K562 (cell line): ENCODE results near the gene TVP23A. TPM values are rescaled to one million over a fixed set of nuclear protein-coding genes. Genes with fewer than 3 reads are reported as not detected.

Experiments
- ATAC-seq: fragments of 200-7000 bp; cut with Tn5 transposase; 3 replicates; pipeline ENCODE4 v1.9.1; 2020; ENCODE audit warnings: moderate library complexity
- BruUV-seq: library from RNA; stranded (reverse); fragments of 400-500 nt; replicated peaks from 2 replicates; lab custom pipeline; 2021; lab: Mats Ljungman, UMichigan
- CTCF ChIA-PET: fragments of 300-600 bp; formaldehyde crosslinking; extraction: SDS; loops from one replicate; lab custom pipeline; 2021; ENCODE audit warnings: low intra/inter-chr PET ratio; lab: Yijun Ruan, JAX
- POLR2A ChIA-PET: fragments of 300-600, 350-650 bp; sonication (Branson Sonifier 250); formaldehyde crosslinking; extraction: SDS; loops from one replicate; lab custom pipeline; 2021; ENCODE audit warnings: antibody characterized with exemption, inconsistent platforms; lab: Yijun Ruan, JAX
- DNase-seq, 4 experiments: peaks; one replicate each; pipeline versions ENCODE4 v3.0.0 to v3.0.0-alpha.2; 2011 to 2018; ENCODE audit warnings: low spot score in 3 of 4, mixed read lengths in 3 of 4; ENCODE audit errors: extremely low read depth in 1 of 4
- FAIRE-seq: peaks from 2 replicates; lab custom pipeline; 2011; peaks lifted over from hg19 to GRCh38; lab: Jason Lieb, UNC
- H2AFZ ChIP-seq: 2 replicates; pipeline ENCODE4 v1.6.0; 2011; ENCODE audit warnings: low read depth, low read length, control low read depth, inconsistent platforms
- H3K27ac ChIP-seq: fragments of 200-600 bp; 3 replicates; pipeline ENCODE4 v1.8.0; 2011; ENCODE audit warnings: low read depth, mild to moderate bottlenecking, control low read depth, inconsistent platforms, low read length, moderate library complexity, mixed read lengths; ENCODE audit errors: extremely low read depth
- H3K27me3 ChIP-seq, 2 experiments: fragments of 300-600 bp in 1 of 2; 2 replicates in 1 of 2; 3 replicates in 1 of 2; pipeline versions ENCODE4 v1.6.0 to v1.8.0; 2011; ENCODE audit warnings: inconsistent platforms in 2 of 2, low read length in 2 of 2, mild to moderate bottlenecking in 1 of 2, mixed read lengths in 1 of 2, moderate library complexity in 1 of 2; ENCODE audit not compliant: control insufficient read depth in 2 of 2, insufficient read depth in 2 of 2
- H3K36me3 ChIP-seq: fragments of 300-600 bp; 3 replicates; pipeline ENCODE4 v1.8.0; 2011; ENCODE audit warnings: mild to moderate bottlenecking, low read length, inconsistent platforms; ENCODE audit not compliant: control insufficient read depth, insufficient read depth
- H3K4me1 ChIP-seq, 2 experiments: fragments of 200-600 bp in 1 of 2; replicated peaks in 1 of 2; 2 replicates in 1 of 2; 3 replicates in 1 of 2; pipeline versions ENCODE4 v1.5.1 to v1.8.0; 2011; ENCODE audit warnings: inconsistent platforms in 2 of 2, low read length in 2 of 2, mild to moderate bottlenecking in 1 of 2, mixed read lengths in 1 of 2, moderate library complexity in 1 of 2; ENCODE audit not compliant: control insufficient read depth in 2 of 2, insufficient read depth in 2 of 2
- H3K4me2 ChIP-seq: 2 replicates; pipeline ENCODE4 v1.6.1; 2011; ENCODE audit warnings: low read length, control low read depth, inconsistent platforms, mixed read lengths; ENCODE audit not compliant: insufficient read depth
- H3K4me3 ChIP-seq: fragments of 200-600 bp; sonication (generic), shearing (Covaris generic); 2 replicates; pipeline ENCODE4 v1.5.1; 2016; ENCODE audit warnings: control low read depth, inconsistent platforms
- H3K79me2 ChIP-seq: fragments of 200-600 bp; 3 replicates; pipeline ENCODE4 v1.8.0; 2011; ENCODE audit warnings: low read length, inconsistent platforms; ENCODE audit not compliant: control insufficient read depth, insufficient read depth
- H3K9ac ChIP-seq, 2 experiments: 2 replicates each; pipeline versions ENCODE4 v1.6.0 to v1.6.1; 2011; ENCODE audit warnings: low read depth in 2 of 2, low read length in 2 of 2, control low read depth in 1 of 2, inconsistent platforms in 1 of 2, mild to moderate bottlenecking in 1 of 2, mixed read lengths in 1 of 2; ENCODE audit not compliant: insufficient read depth in 1 of 2
- H3K9me1 ChIP-seq: one replicate; pipeline ENCODE4 v1.6.0; 2011; ENCODE audit warnings: inconsistent platforms, mild to moderate bottlenecking, low read length, moderate library complexity; ENCODE audit not compliant: control insufficient read depth, insufficient read depth
- H3K9me3 ChIP-seq: replicated peaks from 2 replicates; pipeline ENCODE4 v1.5.1; 2011; ENCODE audit warnings: low read depth, low read length, inconsistent platforms; ENCODE audit not compliant: control insufficient read depth, insufficient read depth
- H4K20me1 ChIP-seq: replicated peaks from 2 replicates; pipeline ENCODE4 v1.6.1; 2011; ENCODE audit warnings: low read length, inconsistent platforms, mixed read lengths; ENCODE audit not compliant: control insufficient read depth, insufficient read depth
- CBX5 ChIP-seq: IDR thresholded peaks from 2 replicates; pipeline ENCODE4 v1.6.1; 2014; ENCODE audit warnings: low read depth, borderline replicate concordance
- CHD4 ChIP-seq: fragments of 200-600 bp; sonication (generic); IDR thresholded peaks from 3 replicates; pipeline ENCODE4 v1.6.1; 2012; ENCODE audit warnings: low read depth, mild to moderate bottlenecking, mixed read lengths, low read length, inconsistent platforms; ENCODE audit not compliant: insufficient read depth, insufficient replicate concordance, poor library complexity, severe bottlenecking
- EWSR1 ChIP-seq: fragments of 450-650 bp; IDR thresholded peaks from 2 replicates; pipeline ENCODE4 v1.6.1; 2018; ENCODE audit warnings: borderline replicate concordance, mild to moderate bottlenecking, low read depth, moderate library complexity; ENCODE audit not compliant: partially characterized antibody
- HMGXB4 ChIP-seq: sonication (generic); formaldehyde crosslinking; IDR thresholded peaks from 2 replicates; pipeline ENCODE4 v1.8.1; 2023; ENCODE audit warnings: mild to moderate bottlenecking, missing genetic modification reagents
- ILF3 ChIP-seq: fragments of 450-650 bp; IDR thresholded peaks from 2 replicates; pipeline ENCODE4 v1.6.1; 2018; ENCODE audit warnings: antibody characterized with exemption, mild to moderate bottlenecking, moderate library complexity, borderline replicate concordance
- RBM25 ChIP-seq: fragments of 200-400 bp; formaldehyde crosslinking; IDR thresholded peaks from 2 replicates; pipeline ENCODE4 v1.6.1; 2018; ENCODE audit warnings: low read length, low read depth, moderate library complexity; ENCODE audit not compliant: severe bottlenecking
- ZBTB17 ChIP-seq: fragments of 450-650 bp; formaldehyde crosslinking; IDR thresholded peaks from 2 replicates; pipeline ENCODE4 v1.4.0; 2020; ENCODE audit warnings: mild to moderate bottlenecking
- ZNF217 ChIP-seq: sonication (generic); formaldehyde crosslinking; IDR thresholded peaks from 2 replicates; pipeline ENCODE4 v1.8.0; 2022; ENCODE audit warnings: mild to moderate bottlenecking, missing genetic modification reagents
- ZNF766 ChIP-seq: fragments of 200-800 bp; sonication (Bioruptor generic); conservative IDR thresholded peaks from 2 replicates; pipeline ENCODE4 v1.6.1; 2016; ENCODE audit warnings: missing genetic modification characterization, missing compliant biosample characterization
- ZNF780A ChIP-seq: fragments of 250-450 bp; sonication (Bioruptor Pico); IDR thresholded peaks from 2 replicates; pipeline ENCODE4 v1.5.0; 2021; ENCODE audit warnings: mild to moderate bottlenecking
- WGBS: fragments of 100-300 bp; shearing (Covaris generic); methylation state at CpG from one replicate; pipeline ENCODE4 v1.1.6; 2016; ENCODE audit warnings: low coverage, mixed read lengths; ENCODE audit not compliant: insufficient coverage; ENCODE audit errors: missing lambda C conversion rate; 5-methylcytosine and 5-hydroxymethylcytosine counted together
- in situ Hi-C: fragments of 300-500 bp; cut with MboI; formaldehyde crosslinking; loops from 4 replicates; pipeline ENCODE4 v1.15.0; 2018; ENCODE audit warnings: inconsistent platforms, mixed read lengths
- intact Hi-C: fragments of 100-400 bp; cut with micrococcal nuclease; formaldehyde crosslinking; loops from 2 replicates; pipeline ENCODE4 v1.14.2; 2022
- polyA plus RNA-seq, 8 experiments: library from polyadenylated mRNA; depleted of rRNA in 4 of 8; stranded (reverse) in 5 of 8; unstranded in 3 of 8; fragments of >200 nt; fragmentation: Nextera tagmentation in 2 of 8; fragmentation: Illumina TruSeq in 1 of 8; extraction: Ambion mirVana in 2 of 8; extraction: Trizol in 1 of 8; gene quantifications; 2 replicates each; pipeline versions ENCODE4 v1.2.1 to v1.2.3, GENCODE V29; 2011 to 2014; ENCODE audit warnings: inconsistent platforms in 1 of 8, missing spikeins in 1 of 8
- total RNA-seq, 7 experiments: library from RNA; depleted of rRNA in 6 of 7; stranded (reverse); fragments of >200 nt in 6 of 7; fragmentation: Illumina TruSeq in 2 of 7; extraction: Trizol in 2 of 7; gene quantifications; 2 replicates each; pipeline versions ENCODE4 v1.2.1 to v1.2.3, GENCODE V29; 2011 to 2021; ENCODE audit warnings: low replicate concordance in 1 of 7
- TF ChIP-seq, protein P1 (sequence below): fragments of 250-450 bp; sonication (Bioruptor Pico); IDR thresholded peaks from 2 replicates; pipeline ENCODE4 v1.8.0; 2021; ENCODE audit warnings: mild to moderate bottlenecking, moderate library complexity

Gene TVP23A
- total and polyA plus RNA-seq, 9 of the 15 experiments (the other 6 are each of a cell fraction or from before 2014, with no cell fraction given), result 0.04 to 0.77 (median 0.10) TPM; not detected in 3

GRCh38 chr16:10813099-10813455, 5.5 kb downstream of the TVP23A start:
- BruUV-seq, result no TSS peak
- Histone ChIP-seq H3K4me3 (no peak overlapping the region), H2AFZ (no peak overlapping the region), H3K4me1 (peaks cover 0 to under 1% of the 10 kb centered on the region in 2 experiments; a peak in 1 of 5 replicates)
- CTCF ChIA-PET, result no interaction called here
- TF ChIP-seq RBM25, result peak; percentile 49
- no peak for TF ChIP-seq ZBTB17 (CRISPR knock-in tag)
- TF ChIP-seq, all 486 proteins: peak for 1
- Histone ChIP-seq H3K4me2 (no peak overlapping the region), H3K27me3 (peaks cover 0 to 41% of the 10 kb centered on the region in 2 experiments; a peak in 3 of 5 replicates), H3K9ac (no peak overlapping the region), H3K9me1 (no peaks in the 10 kb centered on the region), H3K9me3 (no peaks in the 10 kb centered on the region), H3K79me2 (no peaks in the 10 kb centered on the region), H3K36me3 (no peaks in the 10 kb centered on the region), H4K20me1 (no peaks in the 10 kb centered on the region; the same call in 1 of the 2 replicates), H3K27ac (no peak overlapping the region)
- FAIRE-seq (no peak), ATAC-seq (no peak), DNase-seq (no peak)
- WGBS, result 7% methylated on average over 4 of the region's 4 CpGs
- intact Hi-C loops (no loop called here), in situ Hi-C loops (no loop called here)
- POLR2A ChIA-PET, result no interaction called here

DNA sequence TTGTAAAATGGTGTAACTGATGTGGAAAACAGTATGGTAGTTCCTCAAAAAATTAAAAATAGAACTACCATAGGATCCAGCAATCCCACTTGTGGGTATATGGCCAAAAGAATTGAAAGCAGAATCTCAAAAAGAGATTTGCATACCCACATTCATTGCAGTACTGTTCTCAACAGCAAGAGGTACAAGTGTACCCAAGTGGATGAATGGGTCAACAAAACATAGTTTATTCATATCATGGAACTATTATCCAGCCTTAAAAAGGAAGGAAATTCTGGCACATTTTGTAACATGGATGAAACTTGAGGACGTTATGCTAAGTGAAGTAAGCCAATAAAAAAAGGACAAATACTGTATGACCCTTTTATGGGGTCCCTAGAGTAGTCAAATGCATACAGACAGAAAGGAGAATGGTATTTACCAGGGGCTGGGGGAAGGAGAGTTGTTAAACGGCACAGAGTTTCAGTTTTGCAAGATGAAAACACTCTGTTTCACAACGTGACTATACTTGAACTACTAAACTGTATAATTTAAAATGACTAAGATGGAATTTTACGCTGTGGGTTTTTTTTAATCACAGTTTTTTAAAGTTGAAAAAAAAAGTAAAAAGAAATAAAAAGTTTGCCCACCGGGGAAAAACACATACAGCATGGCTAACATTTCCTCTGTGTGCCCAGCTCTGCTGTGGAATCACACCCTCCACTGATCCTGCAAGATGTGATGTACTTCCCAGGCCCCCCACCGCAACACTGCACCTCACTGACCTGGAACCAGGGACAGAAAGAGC, 6.1 kb downstream of the TVP23A start:
- Histone ChIP-seq H3K9me3 (no peaks in the 10 kb centered on the region), H3K79me2 (no peaks in the 10 kb centered on the region), H3K4me1 (no peaks in the 10 kb centered on the region), H3K4me3 (no peak overlapping the region), H3K9me1 (no peaks in the 10 kb centered on the region), H3K27me3 (peaks cover 0 to 42% of the 10 kb centered on the region in 2 experiments; a peak in 4 of 5 replicates), H2AFZ (no peak overlapping the region), H4K20me1 (no peaks in the 10 kb centered on the region), H3K27ac (no peak overlapping the region), H3K36me3 (no peaks in the 10 kb centered on the region), H3K9ac (no peak overlapping the region), H3K4me2 (no peak overlapping the region)
- ATAC-seq, result no peak
- POLR2A ChIA-PET, result no interaction called here
- no peak for FAIRE-seq
- CTCF ChIA-PET, result no interaction called here
- intact Hi-C loops, result no loop called here
- no peak for DNase-seq
- in situ Hi-C loops, result no loop called here
- no TSS peak for BruUV-seq
- 12% methylated on average over 6 of the region's 6 CpGs for WGBS
- no peak for TF ChIP-seq ILF3
- TF ChIP-seq ZNF766 (CRISPR knock-in tag), result no peak
- no peak for TF ChIP-seq CHD4
- TF ChIP-seq ZNF217 (CRISPR knock-in tag), result no peak
- no peak for TF ChIP-seq ZNF780A (CRISPR knock-in tag)
- TF ChIP-seq, protein P1, sequence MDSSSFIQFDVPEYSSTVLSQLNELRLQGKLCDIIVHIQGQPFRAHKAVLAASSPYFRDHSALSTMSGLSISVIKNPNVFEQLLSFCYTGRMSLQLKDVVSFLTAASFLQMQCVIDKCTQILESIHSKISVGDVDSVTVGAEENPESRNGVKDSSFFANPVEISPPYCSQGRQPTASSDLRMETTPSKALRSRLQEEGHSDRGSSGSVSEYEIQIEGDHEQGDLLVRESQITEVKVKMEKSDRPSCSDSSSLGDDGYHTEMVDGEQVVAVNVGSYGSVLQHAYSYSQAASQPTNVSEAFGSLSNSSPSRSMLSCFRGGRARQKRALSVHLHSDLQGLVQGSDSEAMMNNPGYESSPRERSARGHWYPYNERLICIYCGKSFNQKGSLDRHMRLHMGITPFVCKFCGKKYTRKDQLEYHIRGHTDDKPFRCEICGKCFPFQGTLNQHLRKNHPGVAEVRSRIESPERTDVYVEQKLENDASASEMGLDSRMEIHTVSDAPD (CRISPR knock-in tag), result no peak
- no peak for TF ChIP-seq HMGXB4 (CRISPR knock-in tag)
- TF ChIP-seq EWSR1, result no peak
- no peak for TF ChIP-seq CBX5
